Stimulated activated CD4-positive, alpha-beta T cell treated with anti-CD3 and anti-CD28 coated beads, TNF-alpha, amount 100 ng/mL, for 4 hours (primary cell): Measurements from ENCODE around the gene FAM217B.

ENCODE experiments used
- DNase-seq, 3 experiments: peaks; one replicate each; pipeline ENCODE4 v3.0.0-alpha.2; 2020; ENCODE audit warnings: low read depth in 3 of 3

FAM217B gene

GRCh38 chr20:59976156-59976782, 36.1 kb downstream of the FAM217B start:
- no peak for DNase-seq

- no peak for DNase-seq
These were observed 36.9 kb downstream of the FAM217B start for GRCh38 chr20:59977086-59977485.

- DNase-seq = no peak
These were observed 42.9 kb downstream of the FAM217B start for GRCh38 chr20:59983076-59983475.

GRCh38 chr20:59984541-59984940, 44.4 kb downstream of the FAM217B start:
- no peak for DNase-seq

- no peak for DNase-seq
These were observed 45.0 kb downstream of the FAM217B start for GRCh38 chr20:59985164-59985563.

GRCh38 chr20:59985864-59986263, 45.7 kb downstream of the FAM217B start:
- no peak for DNase-seq

GRCh38 chr20:59987135-59987534, 46.9 kb downstream of the FAM217B start:
- DNase-seq = no peak

GRCh38 chr20:59988141-59988540, 48.0 kb downstream of the FAM217B start:
- no peak for DNase-seq

GRCh38 chr20:59992526-59993084, 52.4 kb downstream of the FAM217B start:
- no peak for DNase-seq

- no peak for DNase-seq
These were observed 53.7 kb downstream of the FAM217B start for GRCh38 chr20:59993736-59994430.

GRCh38 chr20:59994697-59995122, 54.5 kb downstream of the FAM217B start:
- no peak for DNase-seq

- no peak for DNase-seq
These were observed 55.9 kb downstream of the FAM217B start for GRCh38 chr20:59996108-59996507.

GRCh38 chr20:59997896-59998295, 57.7 kb downstream of the FAM217B start:
- no peak for DNase-seq
